ENCODE results near the gene MAML1. TPM values are rescaled to one million over a fixed set of nuclear protein-coding genes. Genes with fewer than 3 reads are reported as not detected.
"Not testable (repeated sequence)": the region's sequence is repeated elsewhere in the genome, so short reads cannot be mapped to it uniquely, and the experiment has no call there.

MAML1 gene
- total RNA-seq, 4 donors from 2014 or later: 16.6 to 29.0 (median 17.9) TPM

DNA sequence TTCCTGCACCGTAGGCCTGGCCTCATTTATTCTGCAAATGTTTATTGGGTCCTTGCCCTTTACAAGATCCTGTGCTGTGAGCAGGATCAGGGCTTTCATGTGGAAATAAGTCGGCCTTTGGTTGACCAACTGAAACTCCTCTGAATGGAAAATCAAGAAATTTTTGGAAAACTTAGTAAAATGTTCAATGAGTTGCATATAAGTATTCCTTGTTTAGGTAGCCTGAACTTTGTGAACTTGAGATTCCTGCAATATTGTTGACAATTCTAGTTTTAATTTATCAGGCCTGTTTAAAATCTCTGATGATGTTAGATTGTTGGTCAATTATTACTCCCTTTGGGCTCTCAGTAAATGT is 1.1 kb downstream of the MAML1 start:
- Histone ChIP-seq H3K27ac (peak overlapping the region; percentile 89 to 99 (median 96)), H3K27me3 (no peaks in the 10 kb centered on the region), H3K4me3 (peak overlapping the region; percentile 67 to 98 (median 90)), H3K4me1 (peaks cover 15 to 65% (median 30%) of the 10 kb centered on the region in 3 donors), H3K9me3 (no peaks in the 10 kb centered on the region), H3K36me3 (peaks cover 0 to 47% (median 10%) of the 10 kb centered on the region in 3 donors)
- DNase-seq: no peak
- intact Hi-C loops (cut with DNase I): no loop called here
- TF ChIP-seq, protein P1, sequence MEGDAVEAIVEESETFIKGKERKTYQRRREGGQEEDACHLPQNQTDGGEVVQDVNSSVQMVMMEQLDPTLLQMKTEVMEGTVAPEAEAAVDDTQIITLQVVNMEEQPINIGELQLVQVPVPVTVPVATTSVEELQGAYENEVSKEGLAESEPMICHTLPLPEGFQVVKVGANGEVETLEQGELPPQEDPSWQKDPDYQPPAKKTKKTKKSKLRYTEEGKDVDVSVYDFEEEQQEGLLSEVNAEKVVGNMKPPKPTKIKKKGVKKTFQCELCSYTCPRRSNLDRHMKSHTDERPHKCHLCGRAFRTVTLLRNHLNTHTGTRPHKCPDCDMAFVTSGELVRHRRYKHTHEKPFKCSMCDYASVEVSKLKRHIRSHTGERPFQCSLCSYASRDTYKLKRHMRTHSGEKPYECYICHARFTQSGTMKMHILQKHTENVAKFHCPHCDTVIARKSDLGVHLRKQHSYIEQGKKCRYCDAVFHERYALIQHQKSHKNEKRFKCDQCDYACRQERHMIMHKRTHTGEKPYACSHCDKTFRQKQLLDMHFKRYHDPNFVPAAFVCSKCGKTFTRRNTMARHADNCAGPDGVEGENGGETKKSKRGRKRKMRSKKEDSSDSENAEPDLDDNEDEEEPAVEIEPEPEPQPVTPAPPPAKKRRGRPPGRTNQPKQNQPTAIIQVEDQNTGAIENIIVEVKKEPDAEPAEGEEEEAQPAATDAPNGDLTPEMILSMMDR (IDR thresholded peaks at IDR 0.05): no peak
- TF ChIP-seq POLR2A (IDR thresholded peaks at IDR 0.05): no peak
- WGBS, 2 donors: 0% methylated on average over 1 to 2 of the region's 2 CpGs

DNA sequence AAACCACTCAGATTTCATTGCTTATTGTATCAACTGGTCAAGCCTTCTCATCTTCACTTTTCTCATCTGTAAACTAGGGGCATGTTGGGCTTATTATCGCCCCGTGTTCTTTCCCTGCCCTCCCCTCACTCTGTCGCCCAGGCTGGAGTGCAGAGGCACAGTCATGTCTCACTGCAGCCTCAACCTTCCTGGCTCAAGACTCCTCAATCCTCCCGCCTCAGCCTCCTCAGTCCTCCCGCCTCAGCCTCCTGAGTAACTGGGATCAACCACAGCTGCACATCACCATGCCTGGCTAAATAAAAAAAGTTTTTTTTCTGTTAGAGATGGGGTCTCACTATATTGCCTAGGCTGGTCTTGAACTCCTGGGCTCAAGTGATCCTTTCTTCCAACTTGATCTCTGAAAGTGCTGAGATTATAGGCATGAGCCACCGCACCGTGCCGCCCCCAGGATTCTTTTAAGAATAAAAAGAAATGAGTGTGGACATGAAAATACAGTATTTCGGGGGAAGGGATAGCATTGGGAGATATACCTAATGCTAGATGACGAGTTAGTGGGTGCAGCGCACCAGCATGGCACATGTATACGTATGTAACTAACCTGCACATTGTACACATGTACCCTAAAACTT is 2.0 kb downstream of the MAML1 start:
- Histone ChIP-seq H3K4me3 (peak overlapping the region in 3 of 4 donors; percentile 67 to 98 (median 93)), H3K27me3 (no peaks in the 10 kb centered on the region), H3K4me1 (peaks cover 15 to 70% (median 30%) of the 10 kb centered on the region in 3 donors), H3K27ac (peak overlapping the region in 2 of 4 donors; percentile 89 to 95), H3K9me3 (no peaks in the 10 kb centered on the region), H3K36me3 (peaks cover 0 to 46% (median under 1%) of the 10 kb centered on the region in 3 donors)
- TF ChIP-seq, protein P1 (IDR thresholded peaks at IDR 0.05): no peak
- TF ChIP-seq POLR2A (IDR thresholded peaks at IDR 0.05): no peak
- no peak for DNase-seq
- WGBS, 2 donors: 65 to 66% methylated on average over 11 to 12 of the region's 12 CpGs
- intact Hi-C loops (cut with DNase I): no loop called here

DNA sequence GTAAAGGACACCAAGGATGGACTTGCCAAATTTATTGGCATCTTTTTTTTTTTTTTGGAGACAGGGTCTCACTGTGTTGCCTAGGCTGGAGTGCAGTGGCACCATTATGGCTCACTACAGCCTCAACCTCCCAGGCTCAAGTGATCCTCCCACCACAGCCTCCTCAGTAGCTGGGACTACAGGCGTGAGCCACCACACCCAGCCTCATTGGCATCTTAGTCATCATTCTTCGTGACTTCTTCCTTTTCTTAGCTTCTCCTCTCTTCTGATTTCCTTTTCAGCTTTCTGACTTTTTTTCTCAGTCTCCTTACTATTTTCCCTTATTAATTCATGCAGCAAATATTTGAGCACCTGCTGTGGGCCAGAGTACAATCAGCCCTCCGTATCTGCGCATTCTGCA is 6.1 kb downstream of the MAML1 start:
- no peaks in the 10 kb centered on the region for H3K9me3 ChIP-seq
- intact Hi-C loops (cut with DNase I): no loop called here
- H3K27ac ChIP-seq: no peak overlapping the region
- TF ChIP-seq, protein P1 (IDR thresholded peaks at IDR 0.05): no peak
- no peak for TF ChIP-seq POLR2A (IDR thresholded peaks at IDR 0.05)
- H3K36me3 ChIP-seq: peaks cover 0 to 33% (median 0%) of the 10 kb centered on the region in 3 donors
- DNase-seq: no peak
- peaks cover 15 to 72% (median 23%) of the 10 kb centered on the region in 3 donors for H3K4me1 ChIP-seq
- no peak overlapping the region for H3K4me3 ChIP-seq
- no peaks in the 10 kb centered on the region for H3K27me3 ChIP-seq
- WGBS, 2 donors: 74 to 87% methylated on average over 4 of the region's 4 CpGs

DNA sequence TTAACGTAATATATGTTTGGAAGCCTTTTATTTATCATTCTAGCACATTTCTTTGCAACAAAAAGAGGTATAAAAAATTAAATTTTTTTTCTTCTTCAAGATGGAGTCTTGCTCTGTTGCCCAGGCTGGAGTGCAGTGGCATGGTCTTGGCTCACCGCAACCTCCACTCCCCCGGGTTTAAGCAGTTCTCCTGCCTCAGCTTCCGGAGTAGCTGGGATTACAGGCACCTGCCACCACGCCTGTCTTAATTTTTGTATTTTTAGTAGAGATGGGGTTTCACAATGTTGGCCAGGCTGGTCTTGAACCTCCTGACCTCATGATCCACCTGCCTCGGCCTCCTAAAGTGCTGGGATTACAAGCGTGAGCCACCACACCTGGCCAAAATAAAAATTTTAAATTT is 11.5 kb downstream of the MAML1 start:
- H3K27me3 ChIP-seq; intact Hi-C loops (cut with DNase I); H3K4me3 ChIP-seq; H3K9me3 ChIP-seq; H3K27ac ChIP-seq; H3K36me3 ChIP-seq; DNase-seq: not testable (repeated sequence)
- 85 to 93% methylated on average over 7 of the region's 7 CpGs for WGBS, 2 donors
- peaks cover 0 to 28% (median 0%) of the 10 kb centered on the region in 3 donors for H3K4me1 ChIP-seq

DNA sequence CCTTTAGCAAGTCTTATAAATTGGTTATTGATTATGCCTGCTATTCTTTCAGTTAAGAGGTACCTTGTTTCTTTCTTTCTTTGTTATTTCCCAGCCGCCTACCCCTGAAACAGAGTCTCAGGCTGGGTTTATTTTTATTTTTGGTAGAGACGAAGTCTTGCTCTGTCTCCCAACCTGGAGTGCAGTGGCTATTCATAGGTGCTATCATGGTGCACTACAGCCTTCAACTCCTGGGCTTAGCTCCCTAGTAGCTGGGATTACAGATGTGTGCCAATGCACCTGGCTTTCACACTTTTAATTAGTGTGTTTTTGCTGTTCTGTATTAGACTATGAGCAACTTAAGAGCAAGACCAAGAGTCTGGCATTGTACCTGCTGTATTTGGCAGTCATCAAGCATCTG is 14.2 kb downstream of the MAML1 start:
- H3K9me3 ChIP-seq: no peaks in the 10 kb centered on the region
- peaks cover 0 to 29% (median 0%) of the 10 kb centered on the region in 3 donors for H3K36me3 ChIP-seq
- H3K27me3 ChIP-seq: no peaks in the 10 kb centered on the region
- 75 to 94% methylated on average over 2 of the region's 2 CpGs for WGBS, 2 donors
- intact Hi-C loops (cut with DNase I): no loop called here
- no peak for TF ChIP-seq POLR2A (IDR thresholded peaks at IDR 0.05)
- TF ChIP-seq, protein P1 (IDR thresholded peaks at IDR 0.05): no peak
- H3K4me3 ChIP-seq: no peak overlapping the region
- no peak for DNase-seq
- no peak overlapping the region for H3K27ac ChIP-seq
- H3K4me1 ChIP-seq: peaks cover 0 to 16% (median 0%) of the 10 kb centered on the region in 3 donors
